Activated effector memory CD4-positive, alpha-beta T cell treated with anti-CD3 and anti-CD28 coated beads, Interleukin-2, amount 50 U/mL, for 16 hours (primary cell): ENCODE measurements around the gene MTA1.

Experiments used
- DNase-seq: peaks from one replicate; pipeline ENCODE4 v3.0.0-alpha.2; 2020

MTA1 gene

GRCh38 chr14:105501504-105502291 is 82.1 kb downstream of the MTA1 start:
- DNase-seq = no peak

GRCh38 chr14:105502446-105503295 is 83.0 kb downstream of the MTA1 start:
- DNase-seq = no peak

DNA sequence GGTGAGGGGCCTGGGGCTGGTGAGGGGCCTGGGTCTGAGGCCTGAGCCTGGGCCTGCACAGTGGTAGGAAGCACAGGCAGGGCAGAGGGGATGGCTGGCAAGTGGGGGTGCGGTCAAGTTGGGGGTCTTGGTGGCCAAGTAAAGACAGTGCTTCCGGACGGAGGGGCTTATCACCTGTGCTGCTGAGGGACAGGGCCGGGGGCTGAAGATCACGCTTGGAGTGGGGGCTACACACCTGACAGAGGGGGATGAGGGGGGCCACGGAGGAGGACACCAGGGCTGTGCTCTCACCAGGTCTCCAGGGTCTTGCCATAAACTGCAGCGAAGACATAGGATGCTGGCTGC is 83.6 kb downstream of the MTA1 start:
- DNase-seq = no peak

DNA sequence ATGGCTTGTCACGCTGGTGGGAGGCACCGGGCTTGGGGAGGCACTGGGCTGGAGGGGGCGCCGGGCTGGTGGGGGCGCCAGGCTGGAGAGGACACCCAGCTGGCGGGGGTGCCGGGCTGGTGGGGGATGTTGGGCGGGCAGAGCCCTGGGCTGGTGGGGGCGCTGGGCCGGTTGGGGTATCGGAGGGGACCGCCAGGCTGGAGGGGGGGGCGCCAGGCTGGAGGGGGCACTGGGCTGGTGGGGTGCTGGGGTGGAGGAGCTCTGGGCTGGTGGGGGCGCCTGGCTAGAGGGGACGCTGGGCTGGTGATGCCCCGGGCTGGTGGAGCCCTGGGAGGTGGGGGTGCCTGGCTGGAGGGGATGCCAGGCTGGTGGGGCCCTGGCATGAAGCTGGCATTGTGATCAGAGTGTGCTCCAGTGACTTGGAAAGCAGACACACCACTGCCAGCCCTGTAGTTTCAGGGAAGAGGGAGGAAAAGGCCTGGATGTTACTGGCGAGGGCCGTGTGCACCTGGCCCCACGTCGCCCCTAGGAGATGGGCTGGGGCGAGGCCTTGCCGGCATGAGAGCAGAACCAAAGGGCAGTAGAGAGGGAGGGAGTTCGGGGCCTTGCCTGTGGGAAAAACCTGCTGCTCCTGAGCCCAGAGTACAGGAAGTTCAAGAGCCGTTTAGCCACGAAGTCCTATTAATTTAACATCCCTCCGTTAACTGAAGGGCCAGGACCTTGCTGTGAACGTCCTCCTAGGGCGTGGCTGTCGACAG is 84.5 kb downstream of the MTA1 start:
- DNase-seq = no peak

DNA sequence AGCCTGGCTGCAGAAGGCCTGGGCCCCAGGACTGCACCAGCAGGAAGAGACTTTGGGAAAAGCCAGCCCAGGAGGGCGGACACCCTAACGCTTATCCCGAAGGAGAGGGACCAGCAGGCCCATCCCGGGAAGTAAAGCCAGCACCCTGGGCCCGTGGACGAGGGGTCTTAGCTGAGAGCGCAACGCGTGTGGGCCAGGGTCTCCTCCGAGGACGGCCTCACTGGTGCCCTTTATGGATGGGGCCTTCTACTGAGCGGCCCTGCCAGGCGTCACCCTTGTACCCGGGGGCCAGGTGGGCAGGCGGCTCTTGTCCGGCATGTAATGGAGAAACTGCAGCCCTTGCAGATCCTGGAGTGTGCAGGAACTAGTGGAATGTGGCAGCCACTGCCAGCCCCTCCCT is 85.5 kb downstream of the MTA1 start:
- no peak for DNase-seq

DNA sequence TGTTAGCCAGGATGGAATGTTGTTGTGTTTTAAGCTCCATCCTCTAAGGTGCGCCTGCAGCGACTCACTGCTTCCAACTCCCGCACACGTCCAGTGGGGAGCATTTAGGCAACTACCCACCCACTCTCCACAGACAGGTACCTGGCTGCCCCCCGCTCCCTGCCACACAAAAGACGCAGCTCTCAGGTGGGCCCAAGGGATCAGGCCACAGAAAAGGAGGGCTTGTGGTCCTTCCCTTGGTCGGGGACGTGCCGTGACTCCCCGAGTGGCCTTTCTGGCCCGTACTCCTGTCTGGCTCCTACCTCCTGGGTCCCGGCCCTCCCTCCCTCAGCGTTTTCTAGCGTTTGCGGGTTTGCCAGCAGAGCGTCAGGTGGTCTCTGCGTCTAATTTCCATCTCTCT is 87.6 kb downstream of the MTA1 start:
- no peak for DNase-seq

DNA sequence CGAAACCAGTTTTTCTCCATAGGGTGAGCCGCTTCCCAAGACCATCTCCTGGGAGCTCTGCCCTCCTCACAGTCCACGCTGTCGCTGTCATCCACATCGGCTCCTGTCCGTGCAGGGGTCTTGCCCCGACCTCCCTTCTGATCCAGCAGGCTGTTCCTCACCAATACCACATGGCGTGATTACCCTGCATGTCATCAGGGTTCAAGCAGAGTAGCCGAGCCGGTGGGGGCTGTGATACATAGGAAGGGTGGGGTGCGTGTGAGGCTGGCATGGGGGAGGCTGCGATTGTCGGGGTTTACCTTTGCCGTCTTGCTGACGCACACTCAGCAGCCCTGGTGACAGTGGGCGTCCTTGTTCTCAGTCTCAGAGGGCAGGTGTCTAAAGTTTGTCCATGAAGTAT is 88.4 kb downstream of the MTA1 start:
- DNase-seq = no peak

DNA sequence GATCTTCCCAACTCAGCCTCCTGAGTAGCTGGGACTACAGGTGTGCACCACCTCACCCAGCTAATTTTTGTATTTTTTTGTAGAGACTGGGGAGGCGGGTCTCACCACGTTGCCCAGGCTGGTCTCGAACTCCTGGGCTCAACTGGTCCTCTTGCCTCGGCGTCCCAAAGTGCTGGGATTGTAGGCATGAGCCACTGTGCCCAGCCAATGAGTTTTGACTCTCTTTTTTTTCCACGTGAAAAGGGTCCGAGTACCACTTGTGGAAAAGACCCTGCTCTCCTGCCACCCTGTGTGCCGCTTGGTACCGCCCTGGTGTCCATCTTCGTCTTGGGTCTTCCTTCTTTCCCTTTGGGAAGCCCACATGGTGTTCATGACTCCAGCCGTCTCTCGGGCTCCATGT is 89.0 kb downstream of the MTA1 start:
- DNase-seq = no peak

GRCh38 chr14:105517096-105517495 is 97.5 kb downstream of the MTA1 start:
- no peak for DNase-seq

DNA sequence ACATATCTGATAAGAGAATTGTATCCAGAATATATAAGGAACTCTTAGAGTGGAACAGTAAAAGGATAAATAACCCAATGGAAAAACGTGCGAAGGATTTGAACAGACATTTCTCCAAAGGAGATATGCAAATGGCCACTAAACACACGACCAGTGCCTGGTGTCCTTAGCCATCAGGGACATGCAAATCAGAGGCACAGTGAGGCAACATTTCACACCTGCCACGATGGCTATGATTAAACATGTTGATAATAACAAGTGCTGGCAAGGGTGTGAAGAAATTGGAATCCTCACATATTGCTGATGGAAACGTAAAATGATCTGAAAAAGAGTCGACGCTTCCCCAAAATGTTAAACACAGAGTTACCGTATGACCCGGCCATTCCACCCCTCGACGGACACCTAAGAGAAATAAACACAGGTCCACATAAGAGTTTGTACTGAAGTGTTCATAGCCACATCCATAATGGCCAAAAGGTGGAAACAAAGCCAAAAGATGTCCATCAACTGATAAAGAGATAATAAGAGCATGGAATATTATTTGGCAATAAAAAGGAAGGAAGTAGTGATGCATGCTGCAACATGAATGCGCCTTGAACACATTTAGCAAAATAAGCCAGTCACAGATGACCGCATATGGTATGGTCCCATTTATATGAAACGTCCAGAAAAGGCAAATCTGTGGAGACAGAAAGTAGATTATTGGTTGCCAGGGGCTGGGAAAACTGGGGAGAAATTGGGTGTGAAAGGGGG is 100.5 kb downstream of the MTA1 start:
- no peak for DNase-seq
